GM13977 (cell line): ENCODE data around the gene MEIS2.

Experiments
- DNase-seq: peaks from one replicate; pipeline ENCODE4 v3.0.0; 2012; ENCODE audit warnings: low spot score
- CTCF ChIP-seq: IDR thresholded peaks from 2 replicates; pipeline ENCODE4 v1.5.1; 2012; ENCODE audit warnings: mild to moderate bottlenecking, control low read depth; ENCODE audit not compliant: insufficient read depth; ENCODE audit errors: extremely low read depth, missing control alignments
- in situ Hi-C: fragments of 300-500 bp; cut with MboI; formaldehyde crosslinking; loops from one replicate; pipeline ENCODE4 v1.12.0; 2022; ENCODE audit warnings: low sequenced_read_pairs, low pct_unique_long_range_greater_than_20kb, mixed read lengths, inconsistent platforms; ENCODE audit not compliant: unreplicated experiment

Gene MEIS2

GRCh38 chr15:37109872-37110572, 9.7 kb upstream of the MEIS2 start:
- in situ Hi-C loops, result loop anchor here (10.0 to 25.0 kb wide), 4 partner anchors 225 to 1823 kb away; no protein-coding TSS in a partner anchor
- DNase-seq, result no peak

DNA sequence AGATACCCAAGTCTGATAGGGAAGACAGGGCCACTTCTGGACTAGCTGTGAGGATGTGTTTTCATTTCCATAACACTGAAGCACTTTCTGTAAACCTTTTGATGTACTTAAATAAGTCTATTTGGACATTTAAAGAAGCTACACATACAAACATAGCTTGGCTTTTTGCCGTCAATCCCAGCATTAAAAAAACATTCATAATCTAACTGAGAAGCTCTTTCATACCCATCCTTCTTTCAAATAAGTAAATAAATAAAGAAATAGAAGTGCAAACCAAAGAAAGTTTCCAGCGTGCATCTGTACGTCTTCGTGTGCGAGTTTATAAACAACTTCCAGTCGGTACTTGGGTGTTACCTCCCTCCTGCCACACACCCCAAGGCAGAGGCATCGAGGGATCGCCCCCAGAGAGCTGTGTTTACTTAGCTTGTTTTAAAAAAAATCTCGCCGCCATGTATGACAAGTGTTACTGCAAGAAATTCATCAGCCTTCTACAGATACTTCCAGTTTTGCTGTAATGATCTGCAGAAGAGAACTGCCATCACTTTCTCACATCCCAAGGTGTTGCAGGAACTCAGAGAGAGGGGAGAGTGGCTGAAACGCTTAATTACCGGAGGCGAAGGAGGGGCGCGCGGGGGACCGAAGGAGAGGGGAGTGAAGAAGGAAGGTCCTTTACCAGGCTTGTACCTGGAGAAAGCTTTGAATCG, 9.0 kb upstream of the MEIS2 start:
- TF ChIP-seq CTCF, result no peak
- in situ Hi-C loops, result loop anchor here (10.0 to 25.0 kb wide), 4 partner anchors 225 to 1822 kb away; no protein-coding TSS in a partner anchor
- no peak for DNase-seq

More at GRCh38 chr15:37109872-37110572, 9.7 kb upstream of the MEIS2 start:
- no peak for TF ChIP-seq CTCF

- DNase-seq, result no peak
- TF ChIP-seq CTCF, result no peak
- in situ Hi-C loops, result loop anchor here (10.0 to 25.0 kb wide), 4 partner anchors 224 to 1821 kb away; no protein-coding TSS in a partner anchor
Measured at GRCh38 chr15:37108381-37109167, 8.2 kb upstream of the MEIS2 start.

DNA sequence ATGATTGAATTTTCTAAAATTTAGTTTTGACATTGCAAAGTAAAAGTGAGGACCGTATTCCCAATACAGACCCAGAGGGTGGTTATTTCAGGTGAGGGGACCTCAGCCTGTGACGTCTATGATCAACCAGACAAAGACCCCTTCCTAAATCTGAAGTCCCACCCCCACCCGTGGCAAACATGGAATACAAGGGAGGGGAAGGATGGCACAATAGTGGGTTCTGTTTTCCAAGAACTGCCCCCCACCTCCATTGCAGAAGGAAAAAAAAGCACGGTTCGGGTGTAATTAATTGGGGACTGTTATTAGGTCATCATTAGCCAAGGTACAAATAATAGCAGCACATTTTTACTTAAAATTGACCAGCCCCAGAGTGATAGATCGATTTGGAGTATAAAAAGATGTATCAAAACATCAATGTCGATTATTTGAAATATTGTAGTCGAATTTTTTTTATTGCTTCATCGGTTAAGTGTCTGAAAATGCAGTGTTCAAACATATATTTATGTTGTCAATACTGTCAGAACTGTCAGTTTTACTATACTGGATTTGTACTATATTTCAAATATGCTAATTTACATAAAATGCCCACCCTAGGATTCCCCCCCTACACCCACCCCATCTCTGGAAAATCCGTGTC, 7.5 kb upstream of the MEIS2 start:
- in situ Hi-C loops, result loop anchor here (10.0 to 25.0 kb wide), 4 partner anchors 223 to 1821 kb away; no protein-coding TSS in a partner anchor
- TF ChIP-seq CTCF, result no peak
- no peak for DNase-seq

GRCh38 chr15:37107071-37107743, 6.9 kb upstream of the MEIS2 start:
- DNase-seq, result no peak
- in situ Hi-C loops, result loop anchor here (10.0 to 25.0 kb wide), 4 partner anchors 222 to 1820 kb away; no protein-coding TSS in a partner anchor
- TF ChIP-seq CTCF, result no peak
